Measurements from ENCODE around the gene PTTG1IP2.
A peak's percentile ranks its signal among the peaks of the same experiment; 100 is the strongest.

The PTTG1IP2 gene

GRCh38 chr7:90483251-90483650 is 13.8 kb downstream of the PTTG1IP2 start:
- DNase-seq (ENCODE audit: low spot score), result no peak

GRCh38 chr7:90484706-90485105 is 15.3 kb downstream of the PTTG1IP2 start:
- DNase-seq (ENCODE audit: low spot score), result no peak

GRCh38 chr7:90485734-90486316 is 16.4 kb downstream of the PTTG1IP2 start:
- DNase-seq (ENCODE audit: low spot score), result no peak

GRCh38 chr7:90487808-90488207 is 18.4 kb downstream of the PTTG1IP2 start:
- no peak for DNase-seq (ENCODE audit: low spot score)

GRCh38 chr7:90488220-90488619 is 18.8 kb downstream of the PTTG1IP2 start:
- no peak for DNase-seq (ENCODE audit: low spot score)

GRCh38 chr7:90492250-90492649 is 22.8 kb downstream of the PTTG1IP2 start:
- no peak for DNase-seq (ENCODE audit: low spot score)

GRCh38 chr7:90495241-90495640 is 25.8 kb downstream of the PTTG1IP2 start:
- no peak for DNase-seq (ENCODE audit: low spot score)

GRCh38 chr7:90502539-90502938 is 33.1 kb downstream of the PTTG1IP2 start:
- no peak for DNase-seq (ENCODE audit: low spot score)

GRCh38 chr7:90503367-90503766 is 33.9 kb downstream of the PTTG1IP2 start:
- DNase-seq (ENCODE audit: low spot score), result no peak

- DNase-seq (ENCODE audit: low spot score), result no peak
Observed at GRCh38 chr7:90507692-90508091, 38.3 kb downstream of the PTTG1IP2 start.

GRCh38 chr7:90511776-90512175 is 42.3 kb downstream of the PTTG1IP2 start:
- no peak for DNase-seq (ENCODE audit: low spot score)

GRCh38 chr7:90512821-90513254 is 43.4 kb downstream of the PTTG1IP2 start:
- no peak for DNase-seq (ENCODE audit: low spot score)

- DNase-seq (ENCODE audit: low spot score), result no peak
Observed at GRCh38 chr7:90516257-90516656, 46.8 kb downstream of the PTTG1IP2 start.

GRCh38 chr7:90518630-90519029 is 49.2 kb downstream of the PTTG1IP2 start:
- no peak for DNase-seq (ENCODE audit: low spot score)

- DNase-seq (ENCODE audit: low spot score), result no peak
Observed at GRCh38 chr7:90520484-90520883, 51.0 kb downstream of the PTTG1IP2 start.

GRCh38 chr7:90530263-90530662 is 60.8 kb downstream of the PTTG1IP2 start:
- DNase-seq (ENCODE audit: low spot score), result no peak

- DNase-seq (ENCODE audit: low spot score), result no peak
Observed at GRCh38 chr7:90532231-90532929, 62.9 kb downstream of the PTTG1IP2 start.

GRCh38 chr7:90536449-90536848 is 67.0 kb downstream of the PTTG1IP2 start:
- peak; percentile 5 for DNase-seq (ENCODE audit: low spot score)

- no peak for DNase-seq (ENCODE audit: low spot score)
Observed at GRCh38 chr7:90538405-90538804, 69.0 kb downstream of the PTTG1IP2 start.

GRCh38 chr7:90540406-90540805 is 71.0 kb downstream of the PTTG1IP2 start:
- DNase-seq (ENCODE audit: low spot score), result no peak

- no peak for DNase-seq (ENCODE audit: low spot score)
Observed at GRCh38 chr7:90551036-90551435, 81.6 kb downstream of the PTTG1IP2 start.

- DNase-seq (ENCODE audit: low spot score), result no peak
Observed at GRCh38 chr7:90552521-90552920, 83.1 kb downstream of the PTTG1IP2 start.

GRCh38 chr7:90560730-90561129 is 91.3 kb downstream of the PTTG1IP2 start:
- no peak for DNase-seq (ENCODE audit: low spot score)
